ENCODE data around the gene CCSER1. TPM values are rescaled to one million over a fixed set of nuclear protein-coding genes. Genes with fewer than 3 reads are reported as not detected.

Gene CCSER1
- 1 to 10 TPM; 1.5 to 2.7 TPM for total RNA-seq

DNA sequence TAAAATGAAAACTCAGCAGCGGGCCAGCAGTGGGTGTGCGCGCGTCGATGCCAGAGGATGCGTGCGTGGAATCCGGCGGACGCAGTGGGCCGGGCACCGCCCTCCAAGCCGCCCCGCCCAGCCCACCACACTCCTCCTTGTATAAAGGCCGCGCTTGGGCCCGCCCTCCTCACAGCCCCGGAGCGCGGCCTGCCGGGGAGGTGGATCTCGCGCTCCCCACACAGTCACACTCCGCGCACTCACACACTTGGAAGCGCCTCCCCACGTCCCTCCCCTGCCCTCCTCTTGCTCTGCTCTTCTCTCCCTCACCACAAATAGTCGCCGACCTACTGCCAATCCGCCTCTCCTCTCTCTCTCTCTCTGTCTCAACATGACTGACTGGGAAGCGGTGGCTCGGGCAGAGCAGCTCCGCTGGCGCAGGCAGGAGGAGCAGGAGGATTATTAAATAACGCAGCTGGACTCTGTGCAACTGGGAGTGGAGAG is at the start of gene CCSER1:
CCSER1 (plus strand) TSS at position 172 of the 483 bp plus-strand sequence.
- ATAC-seq (ENCODE audit: insufficient number of reproducible peaks, low FRiP score, low read depth) (no peak), DNase-seq (ENCODE audit: low spot score) (peak; percentile 17)
- no peaks in the 10 kb centered on the region for H3K9me3 ChIP-seq
- no peak within 1 kb of the TSS for H3K27ac ChIP-seq
- H3K4me3 ChIP-seq, result peak within 1 kb of the TSS; percentile 86
- no peaks in the 10 kb centered on the region for H3K36me3 ChIP-seq
- peaks cover 0 to 8% of the 10 kb centered on the region in 2 donors for H3K4me1 ChIP-seq (ENCODE audit: control insufficient read depth in 1 of 2, low read depth in 2 of 2)
- TF ChIP-seq, protein P1, sequence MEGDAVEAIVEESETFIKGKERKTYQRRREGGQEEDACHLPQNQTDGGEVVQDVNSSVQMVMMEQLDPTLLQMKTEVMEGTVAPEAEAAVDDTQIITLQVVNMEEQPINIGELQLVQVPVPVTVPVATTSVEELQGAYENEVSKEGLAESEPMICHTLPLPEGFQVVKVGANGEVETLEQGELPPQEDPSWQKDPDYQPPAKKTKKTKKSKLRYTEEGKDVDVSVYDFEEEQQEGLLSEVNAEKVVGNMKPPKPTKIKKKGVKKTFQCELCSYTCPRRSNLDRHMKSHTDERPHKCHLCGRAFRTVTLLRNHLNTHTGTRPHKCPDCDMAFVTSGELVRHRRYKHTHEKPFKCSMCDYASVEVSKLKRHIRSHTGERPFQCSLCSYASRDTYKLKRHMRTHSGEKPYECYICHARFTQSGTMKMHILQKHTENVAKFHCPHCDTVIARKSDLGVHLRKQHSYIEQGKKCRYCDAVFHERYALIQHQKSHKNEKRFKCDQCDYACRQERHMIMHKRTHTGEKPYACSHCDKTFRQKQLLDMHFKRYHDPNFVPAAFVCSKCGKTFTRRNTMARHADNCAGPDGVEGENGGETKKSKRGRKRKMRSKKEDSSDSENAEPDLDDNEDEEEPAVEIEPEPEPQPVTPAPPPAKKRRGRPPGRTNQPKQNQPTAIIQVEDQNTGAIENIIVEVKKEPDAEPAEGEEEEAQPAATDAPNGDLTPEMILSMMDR (IDR thresholded peaks at IDR 0.05), result no peak
- no peaks in the 10 kb centered on the region for H3K27me3 ChIP-seq (replicated peaks; ENCODE audit: insufficient read depth)

DNA sequence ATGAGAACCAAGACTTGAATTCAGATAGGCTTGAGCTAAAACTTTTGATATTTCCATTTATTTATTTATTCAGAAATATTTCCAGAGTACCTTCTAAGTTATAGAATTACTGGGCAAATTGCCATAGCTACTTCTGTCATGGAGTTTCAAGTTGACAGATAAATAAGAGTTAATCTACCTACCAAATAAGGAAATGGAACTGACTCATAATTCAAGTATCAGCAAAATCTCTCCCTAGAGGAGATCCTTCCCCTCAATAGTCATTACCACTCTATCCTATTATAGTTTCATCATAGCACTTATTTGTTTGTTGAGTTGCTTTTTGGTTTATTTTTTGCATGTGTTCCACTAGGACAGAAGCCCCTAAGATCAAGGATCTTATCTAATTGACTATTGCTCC is 48.8 kb upstream of the CCSER1 start:
- no peaks in the 10 kb centered on the region for H3K36me3 ChIP-seq
- H3K27me3 ChIP-seq (replicated peaks; ENCODE audit: insufficient read depth), result no peaks in the 10 kb centered on the region
- H3K27ac ChIP-seq, result no peak overlapping the region
- H3K9me3 ChIP-seq, result no peaks in the 10 kb centered on the region
- H3K4me1 ChIP-seq (ENCODE audit: control insufficient read depth in 1 of 2, low read depth in 2 of 2), result no peaks in the 10 kb centered on the region
- no peak overlapping the region for H3K4me3 ChIP-seq
- TF ChIP-seq, protein P1 (IDR thresholded peaks at IDR 0.05), result no peak
- ATAC-seq (ENCODE audit: insufficient number of reproducible peaks, low FRiP score, low read depth) (no peak), DNase-seq (ENCODE audit: low spot score) (no peak)

DNA sequence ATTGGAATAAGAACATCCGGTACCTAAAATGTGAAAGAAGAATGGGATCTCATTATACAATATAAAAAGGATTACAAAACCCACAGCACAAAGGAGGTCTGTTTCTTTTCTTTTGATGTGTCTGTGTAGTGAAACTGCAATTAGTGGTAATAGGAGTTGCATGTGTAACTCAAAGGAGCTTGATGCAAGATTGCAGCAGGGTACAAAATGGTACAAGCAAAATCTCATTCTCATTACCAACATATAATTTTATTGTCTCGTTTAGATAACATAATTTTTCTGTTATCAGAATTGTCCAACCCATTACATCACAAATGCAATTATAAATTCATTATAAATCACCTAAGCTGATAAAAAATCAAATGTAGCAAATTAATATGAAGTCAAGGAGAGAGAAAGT is 47.1 kb upstream of the CCSER1 start:
- no peak overlapping the region for H3K4me3 ChIP-seq
- no peaks in the 10 kb centered on the region for H3K9me3 ChIP-seq
- H3K36me3 ChIP-seq, result no peaks in the 10 kb centered on the region
- TF ChIP-seq, protein P1 (IDR thresholded peaks at IDR 0.05), result no peak
- no peak for ATAC-seq (ENCODE audit: insufficient number of reproducible peaks, low FRiP score, low read depth)
- no peaks in the 10 kb centered on the region for H3K27me3 ChIP-seq (replicated peaks; ENCODE audit: insufficient read depth)
- no peak overlapping the region for H3K27ac ChIP-seq
- no peaks in the 10 kb centered on the region for H3K4me1 ChIP-seq (ENCODE audit: control insufficient read depth in 1 of 2, low read depth in 2 of 2)
- DNase-seq (ENCODE audit: low spot score), result no peak

DNA sequence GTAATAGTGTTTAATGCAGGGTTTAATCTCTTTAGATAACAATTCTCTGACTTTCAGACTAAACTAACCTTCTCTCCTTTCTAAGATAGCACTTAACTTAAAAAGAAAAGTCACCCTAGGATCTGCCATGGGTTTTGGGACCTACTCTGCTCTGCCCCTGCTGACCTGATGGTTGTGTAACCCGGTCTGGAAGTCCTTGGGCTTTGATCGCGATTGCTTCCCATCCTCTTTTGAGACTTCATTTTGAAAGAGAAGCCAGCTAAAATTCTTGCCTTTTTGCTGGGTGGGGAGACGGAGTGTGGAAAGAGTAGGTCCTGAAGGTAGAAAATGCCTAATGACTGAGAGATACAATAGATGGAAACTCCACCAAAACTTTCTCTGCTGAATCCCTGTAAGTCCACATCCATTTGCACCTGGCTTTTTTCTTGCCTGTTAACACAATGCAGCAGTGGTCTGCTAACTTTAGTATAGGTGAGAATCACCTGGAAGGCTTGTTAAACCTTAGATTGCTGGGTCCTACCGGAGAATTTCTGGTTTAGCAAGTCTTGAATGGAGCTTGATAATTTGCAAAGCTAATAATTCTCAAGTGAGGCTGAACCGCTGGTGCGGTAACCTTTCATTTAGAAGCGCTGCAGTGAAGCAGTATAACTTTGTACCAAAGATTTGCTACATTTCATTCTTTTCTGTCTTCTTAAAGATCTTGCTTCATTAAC is 45.6 kb upstream of the CCSER1 start:
- TF ChIP-seq, protein P1 (IDR thresholded peaks at IDR 0.05), result no peak
- no peaks in the 10 kb centered on the region for H3K4me1 ChIP-seq (ENCODE audit: control insufficient read depth in 1 of 2, low read depth in 2 of 2)
- H3K36me3 ChIP-seq, result no peaks in the 10 kb centered on the region
- no peaks in the 10 kb centered on the region for H3K9me3 ChIP-seq
- DNase-seq (ENCODE audit: low spot score), result no peak
- no peak for ATAC-seq (ENCODE audit: insufficient number of reproducible peaks, low FRiP score, low read depth)
- no peak overlapping the region for H3K27ac ChIP-seq
- no peak overlapping the region for H3K4me3 ChIP-seq
- no peaks in the 10 kb centered on the region for H3K27me3 ChIP-seq (replicated peaks; ENCODE audit: insufficient read depth)

DNA sequence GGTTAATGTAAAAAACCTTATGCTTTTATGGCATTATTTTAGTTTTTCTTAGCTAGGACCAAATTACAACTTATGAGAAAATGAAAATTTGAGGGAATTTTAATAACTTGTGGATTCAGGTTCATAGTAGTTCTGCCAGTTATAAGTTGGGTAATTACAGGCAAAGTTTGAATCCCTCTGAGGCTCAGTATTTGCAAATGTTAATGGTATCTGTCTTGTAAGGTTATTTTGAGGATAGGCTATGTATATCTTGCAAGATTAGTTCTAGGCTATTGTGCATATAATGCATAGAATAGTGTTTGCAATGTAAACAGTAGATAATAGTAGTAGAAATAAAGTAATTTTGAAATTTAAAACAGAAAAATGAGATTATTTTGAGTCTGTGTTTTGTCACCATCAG is 44.7 kb upstream of the CCSER1 start:
- no peak for ATAC-seq (ENCODE audit: insufficient number of reproducible peaks, low FRiP score, low read depth)
- Histone ChIP-seq H3K27me3 (replicated peaks; ENCODE audit: insufficient read depth) (no peaks in the 10 kb centered on the region), H3K4me3 (no peak overlapping the region), H3K27ac (no peak overlapping the region), H3K9me3 (no peaks in the 10 kb centered on the region), H3K4me1 (ENCODE audit: control insufficient read depth in 1 of 2, low read depth in 2 of 2) (no peaks in the 10 kb centered on the region), H3K36me3 (no peaks in the 10 kb centered on the region)
- no peak for DNase-seq (ENCODE audit: low spot score)
- TF ChIP-seq, protein P1 (IDR thresholded peaks at IDR 0.05), result no peak

Data from thoracic aorta (tissue), 2 donors.